Astrocyte of the cerebellum (primary cell): ENCODE results near the gene INHBC.
"Not testable (repeated sequence)": the region's sequence is repeated elsewhere in the genome, so short reads cannot be mapped to it uniquely, and the experiment has no call there.

Experiments
- DNase-seq: peaks from one replicate; pipeline ENCODE4 v3.0.0-alpha.2; 2011; ENCODE audit warnings: low read depth
- H3K4me3 ChIP-seq: 2 replicates; pipeline ENCODE4 v1.5.1; 2011; ENCODE audit warnings: mild to moderate bottlenecking, low read depth, low read length, moderate library complexity
- CTCF ChIP-seq: IDR thresholded peaks from 2 replicates; pipeline ENCODE4 v1.5.1; 2012; ENCODE audit warnings: low read length, low read depth, moderate library complexity, mild to moderate bottlenecking; ENCODE audit errors: missing control alignments
- in situ Hi-C: cut with HindIII; loops from 2 replicates; pipeline ENCODE4 v1.10.0; 2017; ENCODE audit warnings: low sequenced_read_pairs

The INHBC gene

DNA sequence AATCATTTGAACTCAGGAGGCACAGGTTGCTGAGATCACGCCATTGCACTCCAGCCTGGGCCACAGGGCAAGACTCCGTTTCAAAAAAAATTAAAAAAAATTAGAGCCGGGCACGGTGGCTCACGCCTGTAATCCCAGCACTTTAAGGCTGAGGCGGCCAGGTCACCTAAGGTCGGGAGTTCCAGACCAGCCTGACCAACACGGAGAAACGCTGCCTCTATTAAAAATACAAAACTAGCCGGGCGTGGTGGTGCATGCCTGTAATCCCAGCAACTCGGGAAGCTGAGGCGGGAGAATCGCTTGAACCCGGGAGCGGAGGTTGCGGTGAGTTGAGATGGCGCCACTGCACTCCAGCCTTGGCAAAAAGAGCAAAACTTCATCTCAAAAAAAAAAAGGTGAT, 39.5 kb upstream of the INHBC start:
- DNase-seq, result no peak
- no peak for TF ChIP-seq CTCF
- no peak overlapping the region for H3K4me3 ChIP-seq
- in situ Hi-C loops, result no loop called here

- in situ Hi-C loops, result no loop called here
- DNase-seq, result no peak
- no peak for TF ChIP-seq CTCF
- H3K4me3 ChIP-seq, result no peak overlapping the region
These were observed 37.1 kb upstream of the INHBC start for GRCh38 chr12:57397441-57397840.

DNA sequence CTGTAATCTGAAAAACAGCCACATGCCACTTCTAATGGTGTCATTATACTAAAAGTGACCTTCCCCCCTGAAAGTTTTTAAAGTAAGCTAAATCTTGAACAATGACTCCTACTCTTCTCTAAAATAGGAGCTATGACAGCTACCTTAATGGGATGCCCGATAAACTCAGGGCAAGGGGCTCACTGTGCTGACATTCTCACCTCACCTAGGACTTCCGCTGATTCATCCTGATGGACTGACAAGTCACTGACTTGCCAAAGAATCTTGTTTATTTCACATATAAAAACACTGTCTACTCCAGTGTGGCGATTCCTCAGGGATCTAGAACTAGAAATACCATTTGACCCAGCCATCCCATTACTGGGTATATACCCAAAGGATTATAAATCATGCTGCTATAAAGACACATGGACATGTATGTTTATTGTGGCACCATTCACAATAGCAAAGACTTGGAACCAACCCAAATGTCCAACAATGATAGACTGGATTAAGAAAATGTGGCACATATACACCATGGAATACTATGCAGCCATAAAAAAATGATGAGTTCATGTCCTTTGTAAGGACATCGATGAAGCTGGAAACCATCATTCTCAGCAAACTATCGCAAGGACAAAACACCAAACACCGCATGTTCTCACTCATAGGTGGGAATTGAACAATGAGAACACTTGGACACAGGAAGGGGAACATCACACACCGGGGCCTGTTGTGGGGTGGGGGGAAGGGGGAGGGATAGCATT, 34.7 kb upstream of the INHBC start:
- H3K4me3 ChIP-seq, DNase-seq, in situ Hi-C loops: not testable (repeated sequence)

DNA sequence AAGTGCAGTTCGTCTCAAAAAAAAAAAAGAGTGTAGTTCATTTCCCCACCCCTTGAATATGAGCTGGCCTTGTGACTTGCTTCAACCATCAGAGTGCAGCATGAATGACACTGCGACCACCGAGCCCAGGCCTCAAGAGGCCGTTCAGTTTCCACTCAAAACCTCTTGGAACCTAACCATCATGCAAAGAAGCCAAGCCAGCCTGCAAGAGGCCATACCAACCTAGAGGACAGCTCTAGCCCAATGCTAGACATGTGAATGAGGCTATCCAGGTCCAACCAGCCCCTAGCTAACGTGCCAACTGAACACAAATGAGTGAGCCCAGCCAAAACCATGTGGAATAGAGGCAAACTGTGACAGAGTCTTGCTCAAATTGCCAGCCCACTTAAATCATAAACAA, 33.4 kb upstream of the INHBC start:
- H3K4me3 ChIP-seq, result no peak overlapping the region
- in situ Hi-C loops, result no loop called here
- no peak for TF ChIP-seq CTCF
- no peak for DNase-seq

- in situ Hi-C loops, DNase-seq, H3K4me3 ChIP-seq: not testable (repeated sequence)
These were observed 32.4 kb upstream of the INHBC start for GRCh38 chr12:57402156-57402555.

- no peak for TF ChIP-seq CTCF
- no peak overlapping the region for H3K4me3 ChIP-seq
- no peak for DNase-seq
- in situ Hi-C loops, result no loop called here
These were observed 29.5 kb upstream of the INHBC start for GRCh38 chr12:57404966-57405640.

- H3K4me3 ChIP-seq, result no peak overlapping the region
- TF ChIP-seq CTCF, result no peak
- DNase-seq, result no peak
- in situ Hi-C loops, result no loop called here
These were observed 24.1 kb upstream of the INHBC start for GRCh38 chr12:57410534-57410933.

DNA sequence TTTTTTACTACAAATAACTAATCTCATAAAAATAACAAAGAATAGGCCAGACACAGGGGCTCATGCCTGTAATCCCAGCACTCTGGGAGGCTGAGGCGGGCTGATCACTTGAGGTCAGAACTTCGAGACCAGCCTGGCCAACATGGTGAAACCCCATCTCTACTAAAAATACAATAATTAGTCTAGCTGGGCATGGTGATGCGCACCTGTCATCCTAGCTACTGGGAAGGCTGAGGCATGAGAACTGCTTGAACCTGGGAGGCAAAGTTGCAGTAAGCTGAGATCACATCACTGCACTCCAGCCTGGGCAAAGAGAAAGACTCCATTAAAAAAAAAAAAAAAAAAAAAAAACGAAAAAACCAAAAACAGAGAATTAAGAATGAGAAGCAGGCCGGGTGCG, 20.4 kb upstream of the INHBC start:
- H3K4me3 ChIP-seq, in situ Hi-C loops, DNase-seq: not testable (repeated sequence)
